ENCODE results near the gene LMO7.

- TF ChIP-seq CTCF (IDR thresholded peaks at IDR 0.05), result no peak
- no peak for TF ChIP-seq POLR2AphosphoS5 (IDR thresholded peaks at IDR 0.05)
- no peak for TF ChIP-seq POLR2A (IDR thresholded peaks at IDR 0.05)
- no peak for TF ChIP-seq EP300 (IDR thresholded peaks at IDR 0.05)
Observed at GRCh38 chr13:75670496-75670895, 34.4 kb downstream of the LMO7 start.

Data from stomach (tissue), 4 donors.